ENCODE results near the gene IFNA1.

IFNA1 gene

GRCh38 chr9:21404146-21404545 is 36.1 kb upstream of the IFNA1 start:
- H3K4me3 ChIP-seq (replicated peaks; ENCODE audit: insufficient read depth, low read length): no peak overlapping the region
- no peaks in the 10 kb centered on the region for H3K27me3 ChIP-seq (ENCODE audit: insufficient read depth, poor library complexity, severe bottlenecking)
- no peak for DNase-seq (ENCODE audit: low read depth in 1 of 2, low spot score in 1 of 2)
- TF ChIP-seq POLR2AphosphoS5 (IDR thresholded peaks at IDR 0.05; ENCODE audit: low read depth) (no peak), REST (IDR thresholded peaks at IDR 0.05; ENCODE audit: insufficient replicate concordance, low read depth) (no peak), GABPA (IDR thresholded peaks at IDR 0.05; ENCODE audit: low read depth) (no peak), SPI1 (IDR thresholded peaks at IDR 0.05; ENCODE audit: borderline replicate concordance, low read depth) (no peak), CTCF (IDR thresholded peaks at IDR 0.05; ENCODE audit: insufficient read depth, low read length) (no peak)
- H3K27ac ChIP-seq (replicated peaks): no peak overlapping the region

GRCh38 chr9:21408817-21409216 is 31.4 kb upstream of the IFNA1 start, which contains the start of gene IFNA8:
Gene IFNA8, plus strand, starts transcription at chr9:21409117. Its CDS starts 60 bp downstream, at chr9:21409177.
- TF ChIP-seq SPI1 (IDR thresholded peaks at IDR 0.05; ENCODE audit: borderline replicate concordance, low read depth) (no peak), POLR2AphosphoS5 (IDR thresholded peaks at IDR 0.05; ENCODE audit: low read depth) (no peak)
- Histone ChIP-seq H3K27ac (replicated peaks) (no peak within 1 kb of the TSS), H3K27me3 (ENCODE audit: insufficient read depth, poor library complexity, severe bottlenecking) (no peaks in the 10 kb centered on the region), H3K4me3 (replicated peaks; ENCODE audit: insufficient read depth, low read length) (no peak within 1 kb of the TSS)
- DNase-seq (ENCODE audit: low read depth in 1 of 2, low spot score in 1 of 2): no peak

DNA sequence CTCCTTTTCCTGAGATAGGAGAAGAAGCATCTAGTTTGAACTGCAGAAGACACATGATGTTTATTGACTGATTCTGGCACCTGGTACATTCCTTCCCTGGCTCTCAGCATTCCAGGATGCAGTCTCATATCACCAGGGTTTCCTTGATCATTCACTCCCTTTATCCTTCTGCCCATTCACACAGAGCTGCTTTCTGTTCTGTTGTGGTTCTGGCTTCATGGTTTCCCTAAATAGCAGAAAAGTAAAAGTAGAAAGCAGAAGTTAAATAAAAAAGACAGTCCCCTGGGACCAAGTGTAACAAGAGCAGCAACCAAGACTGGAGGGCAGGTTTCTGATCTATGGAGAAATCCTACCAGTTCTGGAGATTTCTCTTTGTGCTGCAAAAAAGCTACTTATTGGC is 28.1 kb upstream of the IFNA1 start:
- TF ChIP-seq SPI1 (IDR thresholded peaks at IDR 0.05; ENCODE audit: borderline replicate concordance, low read depth) (no peak), REST (IDR thresholded peaks at IDR 0.05; ENCODE audit: insufficient replicate concordance, low read depth) (no peak), CTCF (IDR thresholded peaks at IDR 0.05; ENCODE audit: insufficient read depth, low read length) (no peak), GABPA (IDR thresholded peaks at IDR 0.05; ENCODE audit: low read depth) (no peak), POLR2AphosphoS5 (IDR thresholded peaks at IDR 0.05; ENCODE audit: low read depth) (no peak)
- no peak overlapping the region for H3K27ac ChIP-seq (replicated peaks)
- H3K27me3 ChIP-seq (ENCODE audit: insufficient read depth, poor library complexity, severe bottlenecking): no peaks in the 10 kb centered on the region
- no peak overlapping the region for H3K4me3 ChIP-seq (replicated peaks; ENCODE audit: insufficient read depth, low read length)
- no peak for DNase-seq (ENCODE audit: low read depth in 1 of 2, low spot score in 1 of 2)

DNA sequence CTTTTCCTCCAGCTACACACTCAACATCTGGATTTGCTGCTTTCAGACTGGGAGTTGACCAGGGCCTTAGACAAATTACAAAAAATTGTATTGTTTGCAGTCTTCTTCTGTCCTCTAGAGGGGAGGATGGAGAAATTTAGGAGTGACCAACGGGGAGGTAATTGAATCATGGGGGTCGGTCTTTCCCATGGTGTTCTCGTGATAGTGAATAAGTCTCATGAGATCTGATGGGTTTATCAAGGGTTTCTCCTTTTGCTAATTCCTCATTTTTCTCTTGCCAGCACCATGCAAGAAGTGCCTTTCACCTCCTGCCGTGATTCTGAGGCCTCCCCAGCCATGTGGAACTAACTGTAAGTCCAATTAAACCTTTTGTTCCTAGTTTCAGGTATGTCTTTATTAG is 27.1 kb upstream of the IFNA1 start:
- Histone ChIP-seq H3K27me3 (ENCODE audit: insufficient read depth, poor library complexity, severe bottlenecking) (no peaks in the 10 kb centered on the region), H3K4me3 (replicated peaks; ENCODE audit: insufficient read depth, low read length) (no peak overlapping the region)

More for the DNA sequence above, 27.1 kb upstream of the IFNA1 start:
- no peak for DNase-seq (ENCODE audit: low read depth in 1 of 2, low spot score in 1 of 2)
- H3K27ac ChIP-seq (replicated peaks): no peak overlapping the region
- no peak for TF ChIP-seq POLR2AphosphoS5 (IDR thresholded peaks at IDR 0.05; ENCODE audit: low read depth)
- TF ChIP-seq REST (IDR thresholded peaks at IDR 0.05; ENCODE audit: insufficient replicate concordance, low read depth): no peak
- no peak for TF ChIP-seq SPI1 (IDR thresholded peaks at IDR 0.05; ENCODE audit: borderline replicate concordance, low read depth)
- TF ChIP-seq CTCF (IDR thresholded peaks at IDR 0.05; ENCODE audit: insufficient read depth, low read length): no peak
- no peak for TF ChIP-seq GABPA (IDR thresholded peaks at IDR 0.05; ENCODE audit: low read depth)
